SK-N-SH (cell line): Measurements from ENCODE around the gene CSTF2T. TPM values are rescaled to one million over a fixed set of nuclear protein-coding genes. Genes with fewer than 3 reads are reported as not detected.

Source experiments
- CTCF ChIA-PET: fragments of 300-600, 350-600 bp; formaldehyde crosslinking; extraction: SDS; loops from one replicate; lab custom pipeline; 2021; lab: Yijun Ruan, JAX
- POLR2A ChIA-PET: fragments of 350-600 bp; sonication (Branson Sonifier 250); formaldehyde crosslinking; extraction: SDS; loops from one replicate; lab custom pipeline; 2020; ENCODE audit warnings: antibody characterized with exemption, inconsistent platforms; lab: Yijun Ruan, JAX
- DNase-seq: peaks from one replicate; pipeline ENCODE4 v3.0.0; 2012
- H2AFZ ChIP-seq: fragments of 200-600 bp; sonication (generic); 2 replicates; pipeline ENCODE4 v1.8.1; 2016; ENCODE audit warnings: antibody characterized with exemption, mild to moderate bottlenecking, low read depth
- H3F3A ChIP-seq: fragments of 200-600 bp; sonication (generic); replicated peaks from 2 replicates; pipeline ENCODE3; 2016; ENCODE audit warnings: antibody characterized with exemption, mild to moderate bottlenecking; ENCODE audit not compliant: insufficient read depth
- H3K27ac ChIP-seq, 2 experiments: fragments of 200-500 bp in 1 of 2; fragments of 200-600 bp in 1 of 2; sonication (Bioruptor generic) in 1 of 2; sonication (generic), shearing (Covaris generic) in 1 of 2; 2 replicates each; pipeline versions ENCODE4 v1.5.1 to v1.6.1; 2014 to 2016; ENCODE audit warnings: low read depth in 2 of 2, inconsistent platforms in 1 of 2, low read length in 1 of 2, mild to moderate bottlenecking in 1 of 2, mixed read lengths in 1 of 2
- H3K27me3 ChIP-seq: fragments of 200-600 bp; sonication (generic), shearing (Covaris generic); 2 replicates; pipeline ENCODE4 v1.6.1; 2016; ENCODE audit warnings: mixed run types; ENCODE audit not compliant: insufficient read depth
- H3K36me3 ChIP-seq, 2 experiments: fragments of 200-500 bp in 1 of 2; fragments of 200-600 bp in 1 of 2; sonication (Bioruptor generic) in 1 of 2; sonication (generic) in 1 of 2; replicated peaks in 1 of 2; 2 replicates each; pipeline versions ENCODE3 to v1.5.1; 2014 to 2016; ENCODE audit warnings: low read length in 1 of 2, mild to moderate bottlenecking in 1 of 2; ENCODE audit not compliant: insufficient read depth in 2 of 2, control insufficient read depth in 1 of 2
- H3K4me1 ChIP-seq, 2 experiments: fragments of 200-500 bp in 1 of 2; fragments of 200-600 bp in 1 of 2; sonication (Bioruptor generic) in 1 of 2; sonication (generic), shearing (Covaris generic) in 1 of 2; 2 replicates each; pipeline versions ENCODE4 v1.5.1 to v1.6.1; 2014 to 2016; ENCODE audit warnings: low read depth in 1 of 2, low read length in 1 of 2, mixed run types in 1 of 2; ENCODE audit not compliant: insufficient read depth in 2 of 2, control insufficient read depth in 1 of 2
- H3K4me2 ChIP-seq: fragments of 200-600 bp; sonication (generic), shearing (Covaris generic); 2 replicates; pipeline ENCODE4 v1.6.1; 2017; ENCODE audit warnings: mixed run types
- H3K4me3 ChIP-seq, 2 experiments: fragments of 200-500 bp in 1 of 2; fragments of 200-600 bp in 1 of 2; sonication (Bioruptor generic) in 1 of 2; sonication (generic), shearing (Covaris generic) in 1 of 2; 2 replicates each; pipeline versions ENCODE4 v1.5.1 to v1.8.1; 2014 to 2016; ENCODE audit warnings: low read depth in 2 of 2, inconsistent platforms in 1 of 2, low read length in 1 of 2, mild to moderate bottlenecking in 1 of 2, mixed read lengths in 1 of 2, moderate library complexity in 1 of 2
- H3K79me2 ChIP-seq: fragments of 200-600 bp; sonication (generic); 2 replicates; pipeline ENCODE4 v1.8.1; 2017; ENCODE audit warnings: mild to moderate bottlenecking; ENCODE audit not compliant: insufficient read depth
- H3K9ac ChIP-seq: fragments of 200-600 bp; sonication (generic); 2 replicates; pipeline ENCODE4 v1.6.1; 2017; ENCODE audit warnings: mixed run types
- H3K9me2 ChIP-seq: fragments of 200-600 bp; sonication (generic); 2 replicates; pipeline ENCODE4 v1.6.1; 2017; ENCODE audit warnings: mixed run types
- H3K9me3 ChIP-seq: fragments of 200-600 bp; sonication (generic); 2 replicates; pipeline ENCODE4 v1.6.1; 2017; ENCODE audit warnings: mixed run types, mild to moderate bottlenecking, moderate library complexity
- H4K20me1 ChIP-seq: fragments of 200-600 bp; sonication (generic); 2 replicates; pipeline ENCODE4 v1.6.1; 2017; ENCODE audit warnings: mild to moderate bottlenecking, mixed run types; ENCODE audit not compliant: insufficient read depth
- CHD2 ChIP-seq: fragments of 150-350 bp; IDR thresholded peaks from 2 replicates; pipeline ENCODE4 v1.6.1; 2018; ENCODE audit warnings: low read length; ENCODE audit not compliant: partially characterized antibody
- CTCF ChIP-seq: fragments of 200-600 bp; sonication (generic); IDR thresholded peaks from 2 replicates; pipeline ENCODE4 v1.6.1; 2017; ENCODE audit warnings: antibody characterized with exemption, mild to moderate bottlenecking, moderate library complexity
- ELF1 ChIP-seq: IDR thresholded peaks from 2 replicates; pipeline ENCODE4 v1.4.0; 2012
- EZH2phosphoT487 ChIP-seq: fragments of 200-600 bp; sonication (generic); IDR thresholded peaks from 2 replicates; pipeline ENCODE4 v1.6.1; 2017; ENCODE audit warnings: low read depth, mixed run types, mild to moderate bottlenecking, antibody characterized with exemption, moderate library complexity, borderline replicate concordance
- FOSL2 ChIP-seq: IDR thresholded peaks from 2 replicates; pipeline ENCODE4 v1.4.0; 2012; ENCODE audit warnings: low read depth, mild to moderate bottlenecking, moderate library complexity, borderline replicate concordance
- FOXJ3 ChIP-seq: sonication (generic); formaldehyde crosslinking; IDR thresholded peaks from 2 replicates; pipeline ENCODE4 v1.5.1; 2020; ENCODE audit warnings: mild to moderate bottlenecking, missing genetic modification reagents
- FOXM1 ChIP-seq: IDR thresholded peaks from 2 replicates; pipeline ENCODE4 v1.4.0; 2012; ENCODE audit warnings: low read depth, mild to moderate bottlenecking
- GATA2 ChIP-seq: sonication (generic); formaldehyde crosslinking; IDR thresholded peaks from 2 replicates; pipeline ENCODE4 v1.5.0; 2020; ENCODE audit warnings: mild to moderate bottlenecking, missing genetic modification reagents
- IRF3 ChIP-seq: fragments of 150-350 bp; IDR thresholded peaks from 2 replicates; pipeline ENCODE4 v1.6.1; 2016; ENCODE audit warnings: mild to moderate bottlenecking, low read depth, low read length
- NFIC ChIP-seq: IDR thresholded peaks from 2 replicates; pipeline ENCODE4 v1.4.0; 2012; ENCODE audit warnings: borderline replicate concordance
- NRF1 ChIP-seq: IDR thresholded peaks from 2 replicates; pipeline ENCODE4 v1.6.1; 2012; ENCODE audit warnings: low read depth, mild to moderate bottlenecking, low read length
- POLR2AphosphoS5 ChIP-seq: IDR thresholded peaks from 2 replicates; pipeline ENCODE4 v1.6.1; 2012; ENCODE audit warnings: low read depth, low read length
- RAD21 ChIP-seq: IDR thresholded peaks from 2 replicates; pipeline ENCODE4 v1.6.1; 2012; ENCODE audit warnings: mild to moderate bottlenecking, low read length
- RCOR1 ChIP-seq: fragments of 150-350 bp; IDR thresholded peaks from 2 replicates; pipeline ENCODE4 v1.6.1; 2017; ENCODE audit warnings: antibody characterized with exemption, low read length
- RFX5 ChIP-seq: IDR thresholded peaks from 2 replicates; pipeline ENCODE4 v1.6.1; 2012; ENCODE audit warnings: mild to moderate bottlenecking, improper control_type of control experiment, low read length
- SMC3 ChIP-seq: IDR thresholded peaks from 2 replicates; pipeline ENCODE4 v1.6.1; 2012; ENCODE audit warnings: low read depth, low read length, improper control_type of control experiment
- TAF1 ChIP-seq: IDR thresholded peaks from 2 replicates; pipeline ENCODE4 v1.6.1; 2012; ENCODE audit warnings: low read depth, mild to moderate bottlenecking, low read length, moderate library complexity, borderline replicate concordance
- TCF12 ChIP-seq: IDR thresholded peaks from 2 replicates; pipeline ENCODE4 v1.4.0; 2012
- TEAD4 ChIP-seq: IDR thresholded peaks from 2 replicates; pipeline ENCODE4 v1.4.0; 2012; ENCODE audit warnings: mild to moderate bottlenecking, borderline replicate concordance; ENCODE audit not compliant: insufficient read depth
- USF1 ChIP-seq: IDR thresholded peaks from 2 replicates; pipeline ENCODE4 v1.4.0; 2012; ENCODE audit warnings: low read depth, borderline replicate concordance
- ZBTB33 ChIP-seq: IDR thresholded peaks from 2 replicates; pipeline ENCODE4 v1.4.0; 2012; ENCODE audit warnings: low read depth, borderline replicate concordance
- WGBS: methylation state at CpG from one replicate; pipeline ENCODE4 v1.1.6; 2017; ENCODE audit warnings: low lambda C conversion rate; 5-methylcytosine and 5-hydroxymethylcytosine counted together
- polyA plus RNA-seq, 3 experiments: library from polyadenylated mRNA; depleted of rRNA; stranded (reverse); fragments of >200 nt; gene quantifications; 2 replicates each; pipeline ENCODE4 v1.2.3, GENCODE V29; 2012

CSTF2T gene
- polyA plus RNA-seq, 1 of the 3 experiments (the other 2 are of a cell fraction) = 4.3 TPM

GRCh38 chr10:51672039-51672535 lies 27.3 kb downstream of the CSTF2T start:
- Histone ChIP-seq H4K20me1 (no peaks in the 10 kb centered on the region), H3K27ac (no peak overlapping the region), H3K4me3 (no peak overlapping the region), H3K9me2 (no peaks in the 10 kb centered on the region), H3K27me3 (no peaks in the 10 kb centered on the region), H3K9ac (no peak overlapping the region), H3K4me2 (no peak overlapping the region), H3K36me3 (no peaks in the 10 kb centered on the region), H3K4me1 (peaks cover 4 to 5% of the 10 kb centered on the region in 2 experiments; a peak in 2 of 4 replicates), H3K9me3 (peaks cover 7% of the 10 kb centered on the region; the same call in 1 of the 2 replicates), H3F3A (no peaks in the 10 kb centered on the region), H2AFZ (no peak overlapping the region), H3K79me2 (no peaks in the 10 kb centered on the region)
- CTCF ChIA-PET = no interaction called here
- TF ChIP-seq TEAD4 = no peak
- no peak for TF ChIP-seq RAD21
- no peak for TF ChIP-seq ELF1
- TF ChIP-seq FOXJ3 = no peak
- no peak for TF ChIP-seq NRF1
- no peak for TF ChIP-seq TAF1
- no peak for TF ChIP-seq POLR2AphosphoS5
- TF ChIP-seq NFIC = no peak
- no peak for TF ChIP-seq GATA2
- TF ChIP-seq USF1 = no peak
- no peak for TF ChIP-seq CTCF
- no peak for TF ChIP-seq FOXM1
- TF ChIP-seq RCOR1 = no peak
- TF ChIP-seq TCF12 = no peak
- TF ChIP-seq ZBTB33 = no peak
- POLR2A ChIA-PET = no interaction called here
- DNase-seq = no peak

- H3K9me3 ChIP-seq = peaks cover 7% of the 10 kb centered on the region; the same call in 1 of the 2 replicates
- H3K4me1 ChIP-seq = peaks cover 4 to 5% of the 10 kb centered on the region in 2 experiments; a peak in 2 of 4 replicates
- no peak overlapping the region for H3K4me3 ChIP-seq
- no peaks in the 10 kb centered on the region for H3F3A ChIP-seq
- POLR2A ChIA-PET = no interaction called here
- no peak overlapping the region for H3K27ac ChIP-seq
- no peaks in the 10 kb centered on the region for H3K79me2 ChIP-seq
- no peak overlapping the region for H3K9ac ChIP-seq
- H3K9me2 ChIP-seq = no peaks in the 10 kb centered on the region
- 87% methylated on average over 5 of the region's 5 CpGs for WGBS
- H3K36me3 ChIP-seq = no peaks in the 10 kb centered on the region
- H2AFZ ChIP-seq = no peak overlapping the region
- no peak for DNase-seq
- CTCF ChIA-PET = interaction anchor here (0.8 kb wide), 1 partner anchor 12 kb away, joined by 4 read pairs; no protein-coding TSS in a partner anchor
- TF ChIP-seq RFX5 (no peak), IRF3 (no peak), SMC3 (no peak), EZH2phosphoT487 (no peak), RAD21 (no peak), FOSL2 (no peak), CHD2 (no peak), ZBTB33 (no peak)
- no peaks in the 10 kb centered on the region for H4K20me1 ChIP-seq
- no peaks in the 10 kb centered on the region for H3K27me3 ChIP-seq
- no peak overlapping the region for H3K4me2 ChIP-seq
These were observed 30.4 kb downstream of the CSTF2T start for GRCh38 chr10:51669041-51669440.
